Measurements from ENCODE around the gene SSR2. TPM values are rescaled to one million over a fixed set of nuclear protein-coding genes. Genes with fewer than 3 reads are reported as not detected.
"Not testable (repeated sequence)": the region's sequence is repeated elsewhere in the genome, so short reads cannot be mapped to it uniquely, and the experiment has no call there.

The SSR2 gene
- total RNA-seq, 6 donors from 2014 or later = 66.0 to 395 (median 228) TPM

DNA sequence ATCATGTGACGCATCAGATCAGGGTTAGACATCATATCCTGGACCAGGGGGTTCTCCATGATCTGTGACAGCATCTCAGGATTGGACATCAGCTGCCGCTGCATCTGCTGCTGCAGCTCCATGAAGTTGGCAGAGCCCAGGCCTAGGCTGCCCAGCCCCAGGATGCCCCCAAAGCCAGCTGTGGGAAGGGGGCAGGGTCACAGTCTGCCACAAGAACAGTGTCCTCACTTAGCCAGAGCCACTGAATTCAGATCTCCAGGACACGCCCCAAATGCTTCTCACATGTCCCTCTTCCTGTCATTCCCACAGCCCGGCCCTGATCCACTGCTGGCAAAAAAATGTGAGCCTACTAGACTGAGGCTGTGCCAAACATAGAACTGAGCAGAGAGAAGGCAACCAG lies 29.6 kb upstream of the SSR2 start:
- H3K9me3 ChIP-seq = no peaks in the 10 kb centered on the region
- H3K36me3 ChIP-seq = peaks cover 0 to 33% (median 11%) of the 10 kb centered on the region in 4 donors
- no peak overlapping the region for H3K27ac ChIP-seq
- 69 to 100% methylated on average over 1 to 4 of the region's 4 CpGs for WGBS, 2 donors
- peaks cover 3 to 17% (median 15%) of the 10 kb centered on the region in 4 donors for H3K4me1 ChIP-seq
- H3K4me3 ChIP-seq = no peak overlapping the region
- no peaks in the 10 kb centered on the region for H3K27me3 ChIP-seq
- no peak for TF ChIP-seq POLR2A (IDR thresholded peaks at IDR 0.05)
- TF ChIP-seq EP300 (IDR thresholded peaks at IDR 0.05) = no peak
- no peak for TF ChIP-seq POLR2AphosphoS5 (IDR thresholded peaks at IDR 0.05)
- TF ChIP-seq, protein P1, sequence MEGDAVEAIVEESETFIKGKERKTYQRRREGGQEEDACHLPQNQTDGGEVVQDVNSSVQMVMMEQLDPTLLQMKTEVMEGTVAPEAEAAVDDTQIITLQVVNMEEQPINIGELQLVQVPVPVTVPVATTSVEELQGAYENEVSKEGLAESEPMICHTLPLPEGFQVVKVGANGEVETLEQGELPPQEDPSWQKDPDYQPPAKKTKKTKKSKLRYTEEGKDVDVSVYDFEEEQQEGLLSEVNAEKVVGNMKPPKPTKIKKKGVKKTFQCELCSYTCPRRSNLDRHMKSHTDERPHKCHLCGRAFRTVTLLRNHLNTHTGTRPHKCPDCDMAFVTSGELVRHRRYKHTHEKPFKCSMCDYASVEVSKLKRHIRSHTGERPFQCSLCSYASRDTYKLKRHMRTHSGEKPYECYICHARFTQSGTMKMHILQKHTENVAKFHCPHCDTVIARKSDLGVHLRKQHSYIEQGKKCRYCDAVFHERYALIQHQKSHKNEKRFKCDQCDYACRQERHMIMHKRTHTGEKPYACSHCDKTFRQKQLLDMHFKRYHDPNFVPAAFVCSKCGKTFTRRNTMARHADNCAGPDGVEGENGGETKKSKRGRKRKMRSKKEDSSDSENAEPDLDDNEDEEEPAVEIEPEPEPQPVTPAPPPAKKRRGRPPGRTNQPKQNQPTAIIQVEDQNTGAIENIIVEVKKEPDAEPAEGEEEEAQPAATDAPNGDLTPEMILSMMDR (IDR thresholded peaks at IDR 0.05) = no peak
- no peak for ATAC-seq (ENCODE audit: low FRiP score in 2 of 2)
- no peak for DNase-seq

DNA sequence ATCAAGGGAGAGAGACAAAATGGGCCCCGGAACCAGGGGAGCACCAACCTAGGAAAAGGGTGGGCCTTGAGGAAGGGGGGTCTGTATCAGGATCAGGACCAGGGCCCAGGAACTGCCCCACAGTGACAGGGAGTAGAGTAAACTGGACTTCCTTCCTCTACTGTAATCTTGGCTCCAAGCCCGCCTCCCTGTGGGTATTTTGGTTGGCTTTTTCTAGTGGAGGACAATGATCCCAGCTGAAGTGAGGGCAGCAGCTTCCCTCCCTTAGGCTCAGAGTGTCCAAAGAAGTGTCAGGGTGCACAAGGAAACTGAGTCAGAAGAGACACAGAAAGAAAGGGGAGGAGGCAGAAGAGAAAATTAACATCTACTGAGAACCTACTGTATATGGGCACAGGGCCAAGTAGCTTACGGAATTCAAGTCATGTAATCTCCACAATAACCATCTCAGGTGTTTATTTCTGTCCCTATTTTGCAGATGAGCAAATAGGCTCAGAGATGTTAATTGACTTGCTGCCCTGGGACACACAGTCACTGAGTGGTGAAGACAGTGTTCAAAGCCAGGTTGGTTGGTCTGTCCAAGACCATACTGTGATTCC lies 28.0 kb upstream of the SSR2 start:
- Histone ChIP-seq H3K36me3 (peaks cover 0 to 44% (median 13%) of the 10 kb centered on the region in 4 donors), H3K4me1 (peaks cover 0 to 16% (median 11%) of the 10 kb centered on the region in 4 donors), H3K4me3 (no peak overlapping the region), H3K27me3 (no peaks in the 10 kb centered on the region), H3K9me3 (no peaks in the 10 kb centered on the region), H3K27ac (no peak overlapping the region)
- WGBS, 2 donors = 64 to 67% methylated on average over 3 of the region's 3 CpGs
- TF ChIP-seq POLR2AphosphoS5 (IDR thresholded peaks at IDR 0.05) = no peak
- TF ChIP-seq, protein P1 (IDR thresholded peaks at IDR 0.05) = no peak
- TF ChIP-seq POLR2A (IDR thresholded peaks at IDR 0.05) = no peak
- no peak for TF ChIP-seq EP300 (IDR thresholded peaks at IDR 0.05)
- ATAC-seq (ENCODE audit: low FRiP score in 2 of 2) (no peak), DNase-seq (no peak)

DNA sequence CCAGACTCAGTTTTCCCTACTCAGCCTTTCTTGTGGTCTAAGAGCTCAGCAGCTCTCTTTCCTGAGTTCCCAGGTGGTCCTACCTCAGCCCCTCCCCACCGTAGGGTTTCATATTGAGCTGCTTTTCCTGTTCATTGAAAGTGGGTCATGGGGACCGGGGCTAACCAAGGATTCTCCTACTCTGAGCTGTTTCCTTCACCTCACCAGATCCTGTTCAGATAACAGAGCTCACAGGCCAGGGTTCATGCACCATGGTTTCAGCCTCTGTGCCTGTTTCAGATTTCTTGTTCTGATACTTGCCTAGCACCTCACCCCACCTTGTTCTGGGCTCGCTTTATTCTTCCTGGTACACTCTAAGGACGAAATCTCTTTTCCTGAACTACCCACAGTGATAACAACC lies 24.3 kb upstream of the SSR2 start:
- 87 to 88% methylated on average over 4 of the region's 4 CpGs for WGBS, 2 donors
- DNase-seq (no peak), ATAC-seq (ENCODE audit: low FRiP score in 2 of 2) (no peak)
- Histone ChIP-seq H3K9me3 (no peaks in the 10 kb centered on the region), H3K27ac (no peak overlapping the region), H3K27me3 (no peaks in the 10 kb centered on the region), H3K4me3 (no peak overlapping the region), H3K36me3 (peaks cover 0 to 73% (median 38%) of the 10 kb centered on the region in 4 donors), H3K4me1 (peaks cover 0 to 5% (median 2%) of the 10 kb centered on the region in 4 donors)
- TF ChIP-seq EP300 (IDR thresholded peaks at IDR 0.05) (no peak), POLR2AphosphoS5 (IDR thresholded peaks at IDR 0.05) (no peak), POLR2A (IDR thresholded peaks at IDR 0.05) (no peak)
- TF ChIP-seq, protein P1 (IDR thresholded peaks at IDR 0.05) = no peak

DNA sequence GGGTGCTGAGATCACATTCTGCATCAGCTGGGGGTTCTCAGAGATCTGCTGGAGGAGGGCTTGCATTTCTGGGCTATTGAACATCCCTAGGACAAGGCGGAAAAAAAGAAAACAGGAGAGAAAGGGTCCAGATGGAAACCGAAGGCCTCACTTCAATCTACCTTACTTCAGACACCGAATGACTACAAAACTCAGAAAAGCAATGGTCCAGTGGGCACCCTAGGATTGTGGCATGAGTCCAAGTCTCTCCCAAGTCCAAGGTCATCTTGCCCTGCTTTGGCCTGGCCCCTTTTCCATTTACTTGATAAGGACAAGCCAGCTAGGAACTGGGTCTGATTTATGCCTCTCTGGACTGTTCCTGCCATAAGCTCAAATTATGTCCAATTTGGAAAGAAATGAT lies 22.1 kb upstream of the SSR2 start:
- Histone ChIP-seq H3K27ac (no peak overlapping the region), H3K4me3 (no peak overlapping the region), H3K27me3 (no peaks in the 10 kb centered on the region), H3K9me3 (no peaks in the 10 kb centered on the region), H3K4me1 (no peaks in the 10 kb centered on the region), H3K36me3 (peaks cover 0 to 72% (median 32%) of the 10 kb centered on the region in 4 donors)
- TF ChIP-seq, protein P1 (IDR thresholded peaks at IDR 0.05) = no peak
- no peak for TF ChIP-seq POLR2AphosphoS5 (IDR thresholded peaks at IDR 0.05)
- no peak for TF ChIP-seq POLR2A (IDR thresholded peaks at IDR 0.05)
- WGBS, 2 donors = 89 to 93% methylated on average over 3 of the region's 3 CpGs
- no peak for DNase-seq
- no peak for ATAC-seq (ENCODE audit: low FRiP score in 2 of 2)

DNA sequence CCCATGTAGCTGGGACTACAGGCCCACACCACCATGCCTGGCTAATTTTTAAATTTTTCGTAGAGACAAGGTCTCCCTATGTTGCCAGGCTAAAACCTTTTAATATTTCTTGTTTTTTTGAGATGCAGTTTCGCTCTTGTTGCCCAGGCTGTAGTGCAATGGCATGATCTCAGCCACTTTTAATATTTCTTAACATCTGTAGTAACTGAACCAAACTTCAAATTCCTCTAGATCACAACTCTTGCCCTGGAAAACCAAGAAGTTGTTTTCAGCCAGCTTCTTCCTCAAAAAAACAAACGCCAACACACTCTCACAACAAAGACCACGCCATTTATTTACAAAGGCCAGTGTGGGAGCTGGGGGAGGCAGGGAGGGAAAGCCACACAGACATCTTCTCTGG lies 14.2 kb upstream of the SSR2 start:
- WGBS, 2 donors = 89 to 90% methylated on average over 4 of the region's 4 CpGs
- H3K27ac ChIP-seq; H3K4me3 ChIP-seq; ATAC-seq (ENCODE audit: low FRiP score in 2 of 2); DNase-seq; H3K4me1 ChIP-seq; H3K27me3 ChIP-seq; H3K9me3 ChIP-seq: not testable (repeated sequence)
- peaks cover 0 to 32% (median 11%) of the 10 kb centered on the region in 4 donors for H3K36me3 ChIP-seq

Data from upper lobe of left lung (tissue), 6 donors.